Measurements from ENCODE around the gene LAMA3.
A peak's percentile ranks its signal among the peaks of the same experiment; 100 is the strongest.

The LAMA3 gene, protein sequence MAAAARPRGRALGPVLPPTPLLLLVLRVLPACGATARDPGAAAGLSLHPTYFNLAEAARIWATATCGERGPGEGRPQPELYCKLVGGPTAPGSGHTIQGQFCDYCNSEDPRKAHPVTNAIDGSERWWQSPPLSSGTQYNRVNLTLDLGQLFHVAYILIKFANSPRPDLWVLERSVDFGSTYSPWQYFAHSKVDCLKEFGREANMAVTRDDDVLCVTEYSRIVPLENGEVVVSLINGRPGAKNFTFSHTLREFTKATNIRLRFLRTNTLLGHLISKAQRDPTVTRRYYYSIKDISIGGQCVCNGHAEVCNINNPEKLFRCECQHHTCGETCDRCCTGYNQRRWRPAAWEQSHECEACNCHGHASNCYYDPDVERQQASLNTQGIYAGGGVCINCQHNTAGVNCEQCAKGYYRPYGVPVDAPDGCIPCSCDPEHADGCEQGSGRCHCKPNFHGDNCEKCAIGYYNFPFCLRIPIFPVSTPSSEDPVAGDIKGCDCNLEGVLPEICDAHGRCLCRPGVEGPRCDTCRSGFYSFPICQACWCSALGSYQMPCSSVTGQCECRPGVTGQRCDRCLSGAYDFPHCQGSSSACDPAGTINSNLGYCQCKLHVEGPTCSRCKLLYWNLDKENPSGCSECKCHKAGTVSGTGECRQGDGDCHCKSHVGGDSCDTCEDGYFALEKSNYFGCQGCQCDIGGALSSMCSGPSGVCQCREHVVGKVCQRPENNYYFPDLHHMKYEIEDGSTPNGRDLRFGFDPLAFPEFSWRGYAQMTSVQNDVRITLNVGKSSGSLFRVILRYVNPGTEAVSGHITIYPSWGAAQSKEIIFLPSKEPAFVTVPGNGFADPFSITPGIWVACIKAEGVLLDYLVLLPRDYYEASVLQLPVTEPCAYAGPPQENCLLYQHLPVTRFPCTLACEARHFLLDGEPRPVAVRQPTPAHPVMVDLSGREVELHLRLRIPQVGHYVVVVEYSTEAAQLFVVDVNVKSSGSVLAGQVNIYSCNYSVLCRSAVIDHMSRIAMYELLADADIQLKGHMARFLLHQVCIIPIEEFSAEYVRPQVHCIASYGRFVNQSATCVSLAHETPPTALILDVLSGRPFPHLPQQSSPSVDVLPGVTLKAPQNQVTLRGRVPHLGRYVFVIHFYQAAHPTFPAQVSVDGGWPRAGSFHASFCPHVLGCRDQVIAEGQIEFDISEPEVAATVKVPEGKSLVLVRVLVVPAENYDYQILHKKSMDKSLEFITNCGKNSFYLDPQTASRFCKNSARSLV (N-terminal part only)

DNA sequence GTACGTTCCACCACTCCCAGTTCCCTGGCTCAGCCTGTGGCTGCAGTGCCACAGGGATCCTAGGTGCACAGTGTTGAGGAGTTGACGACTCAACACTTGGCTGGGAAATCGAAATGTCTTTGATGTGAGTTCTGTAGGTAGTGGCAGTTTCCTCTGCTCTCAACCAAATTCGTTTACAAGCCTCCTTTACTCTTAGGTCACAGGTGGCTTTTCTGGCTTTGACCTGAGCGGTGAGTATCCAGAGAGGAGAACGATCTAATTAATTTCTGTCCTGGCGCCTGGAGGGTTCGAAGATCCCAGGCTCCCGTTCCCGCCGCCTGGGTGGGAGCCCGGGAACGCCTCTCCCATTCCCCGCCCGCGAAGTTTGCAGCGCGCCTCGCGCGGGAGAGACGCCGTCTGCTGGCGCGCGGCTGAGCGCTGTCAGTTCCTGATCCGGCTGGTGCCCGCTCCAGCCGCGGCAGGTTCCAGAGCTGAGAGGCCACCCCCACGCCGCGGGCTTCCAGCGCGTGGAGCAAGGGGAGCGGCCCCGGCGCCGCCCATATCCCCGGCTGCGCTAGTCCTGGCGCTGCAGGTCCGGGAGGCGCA is at the start of gene LAMA3:
Gene LAMA3, plus strand, starts transcription at position 423 of the 585 bp plus-strand sequence. CDS start 231 bp downstream, outside the sequence.
- DNase-seq, result peak; percentile 8 to 57

DNA sequence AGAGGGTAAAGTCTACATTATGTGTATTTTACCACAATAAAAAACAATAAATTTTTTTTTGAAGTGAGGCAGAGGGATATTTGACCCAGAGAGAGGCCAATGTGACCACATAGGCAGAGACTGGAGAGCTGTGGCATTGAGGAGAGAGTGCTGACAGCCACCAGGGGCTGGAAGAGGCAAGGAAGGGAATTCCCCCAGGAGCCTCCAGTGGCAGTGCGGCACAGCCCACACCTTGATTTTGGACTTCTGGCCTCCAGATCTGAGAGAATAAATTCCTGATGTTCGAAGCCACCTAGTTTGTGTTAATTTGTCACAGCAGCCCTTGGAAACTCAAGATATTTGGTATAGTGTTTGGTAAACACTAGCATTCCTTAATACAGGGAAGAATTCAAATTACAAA is 49.2 kb upstream of the LAMA3 start:
- no peak for DNase-seq

DNA sequence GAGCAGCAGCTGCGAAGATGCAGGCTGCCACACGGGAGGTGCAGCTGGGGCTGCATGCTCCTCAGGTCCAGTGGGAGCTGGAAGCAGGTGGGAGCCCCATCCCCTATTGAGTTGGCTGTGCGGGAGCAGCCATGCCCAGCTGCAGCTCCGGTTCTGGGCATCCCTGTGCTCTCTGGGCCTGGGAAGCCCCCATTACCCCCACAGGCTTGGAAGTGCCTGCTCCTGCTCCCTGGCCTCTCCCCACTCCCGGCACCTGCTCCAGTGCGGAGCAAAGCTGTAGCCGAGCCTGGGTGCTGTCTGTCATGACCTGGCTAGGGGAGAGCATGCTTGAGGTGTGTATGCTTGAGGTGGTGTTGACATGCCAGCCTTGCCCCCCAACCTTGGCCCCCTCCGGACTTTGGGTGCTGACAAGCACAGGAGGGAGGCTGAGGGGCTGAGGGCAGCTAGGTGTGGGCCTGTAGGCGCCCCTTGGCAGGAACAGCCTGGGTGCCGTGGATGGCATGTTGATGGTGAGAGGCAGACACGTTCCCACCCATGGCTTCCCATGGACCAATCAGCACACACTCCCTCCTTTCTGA is 48.0 kb upstream of the LAMA3 start:
- no peak for DNase-seq

DNA sequence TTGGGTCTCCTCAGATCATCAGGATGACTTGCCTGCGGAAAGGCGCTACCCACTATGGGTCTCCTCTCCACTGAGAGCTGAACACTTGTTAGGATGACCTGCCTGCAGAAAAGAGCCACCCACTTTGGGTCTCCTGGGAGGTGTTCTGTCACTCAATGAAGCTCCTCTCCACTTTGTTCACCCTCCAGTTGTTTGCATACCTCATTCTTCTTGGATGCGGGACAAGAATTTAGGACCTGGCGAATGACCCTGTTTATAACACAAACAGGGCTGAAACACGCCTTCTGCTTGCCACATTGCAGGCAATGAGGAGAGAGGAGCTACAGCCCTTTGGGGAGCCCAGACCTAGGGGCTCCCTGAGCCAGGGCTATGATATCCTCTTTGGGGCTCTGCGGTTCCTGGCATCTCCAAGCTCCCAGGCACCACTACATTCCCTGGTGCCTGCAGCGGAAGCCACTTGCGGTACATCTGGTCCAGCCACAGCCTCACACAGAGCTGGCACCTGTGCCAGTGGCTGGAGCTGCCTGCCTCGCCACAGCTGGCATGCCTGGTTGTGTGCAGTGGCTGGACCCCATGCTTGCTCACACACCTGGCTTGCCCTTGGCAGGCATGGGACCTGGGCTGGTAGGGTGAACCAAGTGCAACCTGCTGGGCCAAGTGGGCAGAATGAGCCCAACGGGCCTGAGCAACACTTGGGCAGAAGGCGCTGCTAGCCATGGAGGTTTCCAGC is 47.2 kb upstream of the LAMA3 start:
- DNase-seq, result no peak

DNA sequence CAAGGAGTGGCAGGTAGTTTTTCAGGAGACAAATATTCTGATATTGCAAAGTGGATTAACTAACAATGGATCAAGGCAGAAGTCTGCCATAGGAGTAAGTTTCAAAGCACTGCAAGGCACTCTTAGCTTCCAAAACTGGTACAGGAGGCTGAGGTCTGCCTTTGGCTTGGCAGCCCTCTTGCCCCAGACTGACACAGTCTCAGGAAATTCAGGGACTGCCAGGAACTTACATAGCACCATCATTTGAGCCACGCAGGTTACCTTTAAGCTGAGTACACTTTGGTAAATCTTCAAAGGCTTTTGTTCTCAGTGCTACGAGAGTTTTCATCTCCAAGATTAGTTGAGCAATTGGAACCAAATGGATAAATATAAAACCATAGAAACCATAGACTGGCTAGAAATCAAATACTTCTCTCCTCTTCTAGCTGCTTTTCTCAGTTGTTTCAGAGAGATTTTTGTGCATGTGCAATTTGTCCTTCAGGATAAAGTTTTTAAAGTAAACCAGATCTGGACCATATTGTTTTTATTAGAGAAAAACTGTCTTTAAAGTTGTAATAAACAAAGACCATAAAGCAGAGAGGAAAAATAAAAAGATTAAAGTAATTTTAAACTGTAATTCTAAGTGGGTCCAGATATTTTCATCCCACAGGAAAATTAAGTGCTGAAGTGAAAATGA is 45.3 kb upstream of the LAMA3 start:
- no peak for DNase-seq

DNA sequence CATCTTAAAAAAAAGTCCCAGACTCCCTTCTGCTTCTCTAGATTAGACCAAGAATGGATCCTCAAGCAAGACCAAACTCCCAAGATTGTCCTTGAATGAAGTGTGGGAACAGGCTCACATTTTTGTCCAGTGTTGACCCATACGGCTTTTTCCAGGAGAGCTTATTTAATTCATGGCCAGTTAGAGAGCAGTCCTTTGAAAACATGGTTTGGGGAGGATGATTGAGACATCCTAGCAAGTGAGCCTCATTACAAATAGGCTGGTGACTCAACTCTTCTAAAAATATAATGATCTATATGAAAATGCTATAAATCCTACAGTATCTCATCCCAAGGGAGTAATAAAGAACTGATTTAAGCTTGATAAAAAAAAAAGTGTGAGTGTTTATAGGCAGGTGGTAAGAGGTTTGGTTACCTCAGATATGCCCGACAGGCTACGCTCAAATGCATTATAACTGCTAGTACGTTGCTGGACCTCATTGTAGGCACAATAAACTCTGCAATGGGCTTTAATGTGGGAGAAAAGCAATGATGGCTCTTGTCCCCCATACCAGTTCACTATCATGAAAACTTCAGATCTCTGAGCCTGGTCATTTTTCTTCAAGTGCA is 43.6 kb upstream of the LAMA3 start:
- no peak for DNase-seq

DNA sequence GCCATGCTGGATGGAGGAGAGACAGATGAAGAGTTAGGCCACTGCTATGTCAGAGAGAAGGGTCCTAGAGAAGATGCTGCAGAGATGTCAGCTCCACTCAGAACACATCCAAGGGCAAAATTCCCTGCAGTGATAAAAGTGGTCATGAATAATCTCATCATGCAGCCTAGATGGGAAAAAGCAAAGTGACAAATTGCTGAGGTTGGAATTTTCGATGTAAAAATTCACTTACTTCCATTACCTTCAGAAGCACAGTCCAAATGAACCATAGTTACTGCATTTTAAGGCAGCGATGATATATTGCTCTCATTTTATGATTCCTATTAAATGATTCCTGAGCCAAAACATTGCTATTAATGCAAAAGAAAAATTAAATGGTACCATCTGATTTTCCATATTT is 43.0 kb upstream of the LAMA3 start:
- no peak for DNase-seq

DNA sequence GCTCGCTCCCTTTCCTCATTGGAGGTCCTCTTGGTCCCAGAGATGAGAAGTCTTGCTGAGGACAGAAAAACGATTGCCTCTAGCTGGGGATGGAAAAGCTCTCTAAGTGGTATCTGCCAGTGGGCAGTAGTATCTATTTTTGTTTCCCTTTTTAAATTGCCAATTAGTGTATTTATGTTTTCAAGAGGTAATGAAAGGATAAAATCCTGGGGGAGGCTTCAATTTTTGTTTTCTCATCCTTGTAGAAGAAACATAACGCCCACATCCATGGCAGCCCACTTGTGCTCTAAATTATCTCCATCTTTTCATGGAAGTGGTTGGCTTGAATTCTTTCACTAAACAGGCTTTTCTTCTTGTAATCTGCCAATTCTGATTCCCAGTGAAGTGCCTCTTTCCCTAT is 40.8 kb upstream of the LAMA3 start:
- no peak for DNase-seq

DNA sequence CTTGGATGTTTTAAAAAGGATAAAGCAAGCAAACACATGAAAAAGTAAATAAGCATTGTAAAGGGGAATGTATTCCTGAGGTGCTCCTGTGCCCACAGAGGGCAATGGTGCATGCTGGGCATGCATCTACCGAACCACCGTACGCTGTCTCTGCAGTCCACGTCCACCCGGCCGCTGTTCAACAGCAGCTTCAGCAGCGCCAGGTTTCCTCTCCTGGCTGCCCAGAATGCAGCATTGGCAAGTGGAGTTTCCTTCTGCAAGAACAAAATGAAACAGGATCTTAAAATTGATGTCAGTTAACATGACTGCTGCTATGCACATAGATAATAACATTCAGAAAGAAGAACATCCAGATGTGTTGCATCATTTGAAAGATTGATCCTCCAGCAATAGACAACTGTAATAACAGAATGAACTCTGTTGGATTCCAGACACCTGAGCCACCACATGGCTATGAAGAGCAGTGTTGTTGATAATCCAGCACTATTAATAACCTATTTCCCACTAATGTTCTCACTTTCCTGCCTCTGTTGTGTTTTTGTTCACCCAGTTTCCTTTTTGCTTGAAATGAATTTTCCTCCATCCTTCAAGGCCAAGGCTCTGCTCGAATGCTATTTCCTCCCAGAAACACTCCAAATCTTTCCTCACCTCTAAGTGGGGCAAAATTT is 40.2 kb upstream of the LAMA3 start:
- no peak for DNase-seq

DNA sequence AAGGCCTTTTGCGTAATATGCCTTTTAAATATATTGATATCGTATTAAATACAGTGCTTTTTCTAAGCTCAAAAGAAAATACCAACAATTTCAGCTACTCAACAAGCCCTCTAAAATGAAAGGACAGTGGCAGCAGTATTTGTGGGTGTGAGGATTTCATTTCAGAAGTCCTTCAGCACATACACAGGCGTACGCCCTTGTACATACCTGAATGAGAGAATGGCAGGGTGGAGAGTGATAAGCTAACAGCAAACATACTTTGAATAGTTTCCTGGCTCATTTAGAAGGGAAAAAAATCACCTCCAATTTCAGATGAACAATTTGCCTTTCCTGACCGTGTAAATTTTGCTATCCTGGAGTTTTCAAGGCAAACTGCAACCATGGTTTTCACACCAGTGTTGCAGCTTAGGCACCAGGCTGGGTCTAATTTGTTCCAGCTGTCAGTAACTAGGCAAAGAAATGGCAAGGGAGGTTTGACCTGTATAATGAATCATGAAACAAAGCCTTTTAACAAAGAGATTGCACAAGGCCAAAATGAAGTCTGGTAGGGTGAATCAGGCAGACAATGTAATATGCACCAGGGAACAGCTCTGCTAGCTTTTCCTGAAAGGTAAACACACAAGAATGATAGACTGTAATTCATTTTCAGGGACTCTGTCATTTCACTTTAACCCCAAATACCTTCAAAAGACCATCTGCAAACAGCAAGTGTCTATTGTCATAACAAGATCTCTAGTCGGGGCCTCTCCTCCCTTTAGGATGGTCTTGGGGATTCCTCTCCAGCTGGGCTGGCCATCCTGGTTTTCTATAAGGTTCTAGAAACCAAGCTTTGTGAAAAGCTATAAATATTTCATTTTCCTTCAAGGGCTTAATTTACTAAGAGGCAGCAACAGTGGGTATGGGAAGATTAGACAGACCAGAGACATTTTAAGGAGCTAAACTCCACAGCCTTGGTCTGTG is 38.0 kb upstream of the LAMA3 start:
- no peak for DNase-seq

DNA sequence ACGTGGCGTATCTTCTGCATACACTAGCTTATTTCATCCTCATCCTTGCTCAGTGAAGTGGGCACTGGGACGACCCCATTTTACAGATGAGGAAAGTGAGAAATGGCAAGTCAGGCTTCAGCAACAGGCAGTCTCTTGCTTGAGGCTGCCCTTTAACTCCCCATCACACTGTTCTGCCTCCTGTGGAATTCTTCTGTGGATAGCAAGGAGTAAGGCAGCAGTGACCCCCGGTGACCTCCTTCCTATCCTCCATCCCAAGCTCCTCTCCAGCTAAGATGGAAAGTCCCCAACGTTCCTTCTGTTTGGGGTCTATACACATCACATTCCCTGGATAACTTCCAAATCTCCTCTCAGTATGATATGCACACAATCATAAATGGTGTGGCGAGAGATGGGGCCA is 37.0 kb upstream of the LAMA3 start:
- no peak for DNase-seq

DNA sequence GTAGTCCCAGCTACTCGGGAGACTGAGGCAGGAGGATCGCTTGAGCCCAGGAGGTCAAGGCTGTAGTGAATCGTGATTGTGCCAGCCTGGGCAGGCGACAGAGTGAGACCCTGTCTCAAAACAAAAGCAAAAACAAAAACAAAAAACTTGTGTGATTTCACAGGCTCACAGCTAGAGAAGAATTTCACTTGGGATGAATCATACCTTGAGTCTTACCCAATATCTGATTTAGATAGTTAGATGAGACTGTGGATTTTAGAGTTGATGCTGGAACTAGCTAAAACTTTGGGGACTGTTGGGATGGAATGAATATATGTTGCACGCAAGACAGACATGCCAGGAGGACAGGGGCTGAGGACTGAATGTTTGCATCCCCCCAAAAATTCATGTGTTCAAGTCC is 31.0 kb upstream of the LAMA3 start:
- DNase-seq, result no peak

DNA sequence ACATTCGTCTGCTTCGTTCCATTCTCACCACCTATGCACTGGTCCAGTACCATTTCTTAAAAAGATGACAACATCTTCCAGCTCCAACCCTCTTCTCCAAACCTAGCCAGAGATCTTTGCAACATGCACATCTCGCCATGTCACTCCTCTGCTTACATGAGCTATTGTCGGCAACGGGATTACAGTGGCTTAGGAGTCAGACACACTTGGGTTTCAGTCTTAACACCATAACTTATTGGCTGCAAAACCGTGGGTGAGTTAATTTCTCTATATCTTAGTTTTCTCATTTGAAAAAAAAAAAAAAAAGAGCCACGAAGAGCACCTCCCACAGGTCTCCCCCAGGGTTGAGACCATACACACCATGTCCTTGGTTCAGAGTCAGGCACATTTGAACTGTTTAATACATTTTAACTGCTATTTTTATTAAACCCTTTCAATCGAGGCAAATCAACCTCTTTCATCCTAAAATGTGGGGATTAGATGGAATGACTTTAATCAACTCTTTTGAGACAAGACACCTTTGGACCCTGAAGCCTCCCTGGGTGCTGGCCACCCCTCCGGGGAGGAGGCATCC is 27.4 kb upstream of the LAMA3 start:
- no peak for DNase-seq

DNA sequence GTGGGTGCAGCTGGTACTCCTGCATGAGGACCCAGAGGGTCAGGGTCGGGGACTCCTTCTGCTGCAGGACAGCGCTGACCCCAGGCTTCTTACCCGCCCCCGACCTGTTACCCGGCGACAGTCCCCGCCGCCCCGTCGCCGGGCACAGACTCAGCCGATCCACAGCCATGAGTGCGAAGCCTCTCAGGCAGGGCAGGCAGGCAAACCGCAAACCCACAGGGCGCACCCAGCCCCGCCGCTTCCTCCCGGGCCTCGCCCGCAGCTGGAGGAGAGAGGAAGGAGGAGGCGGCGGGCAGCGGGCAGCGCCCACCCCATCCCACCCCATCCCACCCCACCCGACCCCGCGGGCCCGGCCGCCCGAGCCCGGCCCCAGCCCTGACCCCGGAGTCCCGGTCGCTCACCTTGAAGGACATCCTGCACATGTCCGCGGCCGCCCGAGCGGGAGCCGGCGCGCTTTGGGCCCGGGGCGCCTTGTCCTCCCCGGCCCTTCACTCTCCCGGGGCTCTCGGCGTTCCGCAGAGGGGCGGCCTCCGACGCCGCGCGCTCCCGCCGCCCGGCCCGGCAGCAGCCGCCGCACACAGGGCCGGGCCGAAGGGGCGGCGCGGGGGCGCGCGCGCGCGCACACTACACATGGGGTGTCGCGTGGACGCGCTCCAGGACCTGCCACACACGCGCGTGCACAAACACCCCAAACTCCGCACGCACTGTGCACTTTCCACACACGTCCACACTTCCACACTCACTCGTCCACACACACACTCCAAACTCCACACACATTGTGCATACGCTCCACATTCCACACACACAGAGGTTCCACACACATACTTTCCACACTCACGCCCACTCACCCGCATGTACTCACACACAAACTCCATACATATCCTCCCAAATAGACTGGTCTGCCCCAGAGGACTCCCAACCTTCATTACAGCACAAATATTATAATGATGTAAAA is 26.7 kb upstream of the LAMA3 start, which contains the start of gene ANKRD29:
Gene ANKRD29, minus strand, starts transcription at position 603 of the 955 bp plus-strand sequence. Its CDS starts 181 bp downstream, at position 422.
- DNase-seq, result no peak

DNA sequence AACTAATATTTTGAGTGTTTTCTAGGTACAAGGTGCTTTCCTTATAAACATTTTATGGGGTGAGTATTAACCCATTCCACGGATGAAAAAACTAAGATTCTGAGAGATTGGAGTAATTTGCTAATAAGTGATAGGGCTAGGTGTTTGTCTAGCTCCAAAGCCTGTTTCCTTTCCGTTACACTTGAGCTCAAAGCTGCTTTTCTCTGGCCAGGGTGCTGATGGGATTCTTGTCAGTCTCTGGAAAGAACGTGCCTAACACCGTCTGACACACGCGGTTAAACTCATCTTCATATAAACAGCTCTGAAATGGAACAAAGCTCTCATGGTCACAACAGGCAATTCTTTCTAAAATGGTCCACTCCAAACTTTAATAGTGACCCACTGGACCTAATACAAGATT is 24.6 kb upstream of the LAMA3 start:
- DNase-seq, result no peak

DNA sequence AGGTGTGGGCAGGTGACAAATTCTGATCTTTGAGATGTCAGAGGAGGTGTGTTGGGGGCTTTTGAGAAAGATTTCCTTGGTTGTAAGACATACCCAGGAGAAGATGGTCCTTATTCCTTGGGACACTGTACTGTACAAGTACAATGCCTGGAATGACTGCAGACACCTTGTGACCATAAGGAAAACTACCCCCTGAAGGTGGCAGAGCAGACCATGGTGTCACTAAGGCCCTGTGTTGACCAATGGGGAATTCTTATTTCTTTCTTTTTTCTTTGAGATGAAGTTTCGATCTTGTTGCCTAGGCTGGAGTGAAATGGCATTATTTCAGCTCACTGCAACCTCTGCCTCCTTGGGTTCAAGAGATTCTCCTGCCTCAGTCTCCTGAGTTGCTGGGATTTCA is 22.1 kb upstream of the LAMA3 start:
- DNase-seq, result no peak

DNA sequence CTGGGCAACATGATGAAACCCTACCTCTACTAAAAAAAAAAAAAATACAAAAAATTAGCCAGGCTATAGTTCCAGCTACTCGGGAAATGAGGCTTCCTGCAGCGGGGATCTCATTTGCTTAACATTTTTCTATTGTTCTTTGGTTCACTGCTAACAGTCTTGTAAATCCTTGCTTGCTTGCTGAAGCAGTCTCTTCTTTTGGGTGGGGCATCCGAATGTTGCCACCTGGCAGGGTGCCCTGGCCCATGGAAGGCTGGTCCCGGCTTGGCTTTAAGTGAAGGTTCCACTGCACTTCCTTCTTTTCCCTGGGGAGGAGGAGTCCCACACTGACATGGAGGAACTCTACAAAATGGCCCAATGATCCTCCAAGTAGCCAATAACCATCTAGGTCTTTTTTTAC is 20.5 kb upstream of the LAMA3 start:
- no peak for DNase-seq

All from SW 1271 (cell line).